Right lobe of liver (tissue), 4 donors: ENCODE data around the gene CAPSL.

Experiments
- CTCF ChIP-seq, 4 donors: fragments of 200-600 bp in 3 of 4; fragments of 450-650 bp in 1 of 4; IDR thresholded peaks; one replicate each; pipeline versions ENCODE4 v1.5.1 to v1.8.0; 2016 to 2022; ENCODE audit warnings: antibody characterized with exemption in 4 of 4, mild to moderate bottlenecking in 2 of 4
- POLR2A ChIP-seq: fragments of 450-650 bp; IDR thresholded peaks from one replicate; pipeline ENCODE4 v1.6.1; 2017; ENCODE audit warnings: antibody characterized with exemption, mild to moderate bottlenecking
- donor health status: DM: no; HTN: no; CAD: no.
- donor health status: DM: no; HTN: no; CAD: no.
- donor health status: DM: no; HTN: yes; CAD: no.

DNA sequence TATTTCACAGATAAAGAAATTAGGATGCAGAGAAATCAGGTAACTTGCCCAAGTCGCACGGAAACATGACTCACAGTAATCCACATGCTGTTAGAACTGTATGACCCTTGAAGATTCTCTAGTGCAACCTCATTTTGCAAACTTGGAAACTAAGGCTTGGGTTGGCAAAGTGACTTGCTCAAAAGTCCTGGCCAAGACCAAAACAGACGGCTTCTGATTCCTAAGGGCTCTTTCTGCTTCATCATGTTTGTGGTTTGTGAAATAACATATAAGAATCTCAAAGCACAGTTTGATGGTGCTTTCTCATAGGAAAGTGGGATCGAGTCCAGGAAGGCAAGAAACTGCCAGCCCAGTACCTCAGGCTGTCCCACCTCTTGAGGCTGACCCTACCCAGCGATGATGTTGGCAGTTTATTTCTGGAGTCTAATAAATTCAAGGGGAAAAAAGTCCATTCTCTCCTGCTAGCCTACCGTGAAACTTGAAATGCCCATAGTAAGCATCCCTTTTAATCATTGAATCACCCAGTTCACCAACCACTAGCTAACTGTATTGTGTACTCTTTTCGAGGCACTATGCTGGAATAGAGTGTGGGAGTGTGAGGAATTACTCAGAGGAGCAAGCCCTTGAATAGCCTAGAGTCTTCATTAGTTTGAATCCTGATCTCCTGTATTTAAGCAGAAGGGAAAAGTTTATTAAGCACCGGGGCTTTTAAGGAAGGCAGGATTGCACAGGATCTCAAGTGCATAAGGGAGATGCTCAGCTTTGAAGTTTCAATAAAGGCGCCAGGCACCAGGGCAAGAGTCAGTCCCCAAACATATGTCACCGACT lies 14.1 kb downstream of the CAPSL start:
- TF ChIP-seq CTCF (IDR thresholded peaks at IDR 0.05) (no peak), POLR2A (no peak)
